Peyer's patch (tissue), 4 donors: ENCODE data around the gene KLHL17.

Source experiments
- CTCF ChIP-seq, 6 experiments: fragments of 450-650 bp in 4 of 6; fragments of 200-600 bp in 2 of 6; sonication (generic) in 1 of 6; IDR thresholded peaks; one replicate each; pipeline ENCODE4 v1.5.1; 2017 to 2019; ENCODE audit warnings: antibody characterized with exemption in 6 of 6, mild to moderate bottlenecking in 3 of 6, moderate library complexity in 1 of 6
- POLR2A ChIP-seq, 2 donors: fragments of 450-650 bp; IDR thresholded peaks; one replicate each; pipeline ENCODE4 v1.5.1; 2017; ENCODE audit warnings: antibody characterized with exemption in 2 of 2, mild to moderate bottlenecking in 2 of 2, moderate library complexity in 2 of 2

DNA sequence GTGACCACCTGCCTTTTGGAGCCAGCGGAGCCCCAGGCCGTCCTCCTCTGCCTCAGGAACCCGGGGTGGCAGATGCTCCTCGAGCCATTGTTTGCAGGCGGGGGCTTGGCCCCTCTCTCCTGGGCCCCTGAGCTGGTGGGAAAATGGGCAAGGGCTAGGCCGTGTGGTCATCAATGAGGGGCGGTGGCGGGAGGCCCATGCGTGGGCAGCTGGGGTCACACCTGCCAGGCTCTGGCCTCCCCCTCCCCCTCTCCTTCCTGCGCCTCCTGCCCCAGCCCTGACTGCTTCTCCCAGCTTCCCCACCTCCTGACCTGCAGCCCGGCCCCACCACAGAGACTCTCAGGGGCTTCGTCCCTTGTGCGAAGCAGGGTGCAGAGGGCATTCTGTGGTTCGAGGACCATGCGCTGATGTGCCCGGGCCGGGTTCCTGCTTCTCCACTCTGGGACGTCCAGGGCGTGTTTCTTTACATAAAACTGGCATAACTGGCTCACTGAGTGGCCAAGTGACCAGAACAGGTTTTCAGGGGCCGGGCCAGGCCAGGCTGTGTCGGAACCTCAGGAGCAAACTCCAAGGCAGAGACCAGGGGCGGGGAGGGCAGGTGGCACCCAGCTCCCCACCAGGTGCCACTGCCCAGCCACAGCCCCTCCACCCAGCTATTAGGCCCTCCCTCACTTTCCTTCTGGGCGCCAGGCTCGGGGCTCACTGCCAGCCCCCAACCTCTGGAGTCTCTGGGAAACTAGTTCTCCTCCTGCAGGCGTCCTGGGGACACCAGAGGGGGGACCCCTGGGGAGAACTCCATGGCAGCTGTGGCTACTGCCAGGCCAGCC, 27.4 kb upstream of the KLHL17 start:
- TF ChIP-seq CTCF (IDR thresholded peaks at IDR 0.05): no peak
- no peak for TF ChIP-seq POLR2A (IDR thresholded peaks at IDR 0.05)
